ENCODE data around the gene SEC16B.

DNA sequence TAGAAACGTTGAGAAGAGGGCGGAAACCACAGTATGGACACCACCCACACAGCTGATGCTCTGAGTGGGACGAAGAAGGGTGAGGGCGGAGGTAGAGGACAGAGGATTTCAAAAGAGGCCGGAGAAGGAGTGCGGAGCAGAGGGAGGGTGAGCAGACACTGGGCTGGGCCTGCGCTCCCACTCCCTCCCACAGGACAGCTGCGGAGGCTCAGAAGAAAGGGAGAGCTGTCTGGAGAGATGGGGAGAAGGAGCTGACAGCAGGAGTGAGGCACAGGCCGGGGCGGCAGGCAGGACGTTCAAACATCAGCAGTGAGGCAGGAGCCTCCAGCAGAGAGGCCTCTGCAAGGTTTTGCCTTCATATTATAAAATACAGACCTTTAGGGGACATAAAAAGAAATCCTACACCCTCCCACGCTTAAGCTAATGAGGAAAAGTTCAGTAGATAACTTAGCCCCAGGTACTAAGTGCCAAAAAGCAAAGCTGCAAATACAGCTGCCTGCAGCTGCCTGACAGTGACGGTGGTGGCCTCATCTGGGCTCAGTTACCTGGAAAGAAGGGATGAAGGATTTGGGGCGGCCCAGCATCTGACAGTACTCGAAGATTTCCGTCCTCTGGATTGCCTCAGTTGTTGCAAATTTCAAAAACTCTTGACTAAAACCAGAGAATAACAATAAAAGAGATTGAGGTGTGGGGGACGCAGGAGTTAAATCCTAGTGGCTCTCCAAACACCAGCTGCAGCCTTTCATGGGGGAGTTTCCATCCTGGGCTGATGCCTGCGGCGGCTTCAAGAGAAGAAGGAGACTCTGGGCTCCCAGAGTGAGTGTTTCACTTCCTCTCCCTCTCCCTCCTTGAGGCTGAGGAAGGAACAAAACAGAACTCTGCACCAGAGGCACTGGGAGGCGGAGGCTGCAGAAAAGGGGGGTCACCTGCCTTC lies 25.6 kb downstream of the SEC16B start:
- no peak for TF ChIP-seq CTCF (IDR thresholded peaks at IDR 0.05)
- TF ChIP-seq ZFX (IDR thresholded peaks at IDR 0.05; ENCODE audit: borderline replicate concordance), result no peak
